Adrenal gland (tissue), 5 donors: Measurements from ENCODE around the gene INTS6L.

Source experiments
- CTCF ChIP-seq, 6 experiments: fragments of 450-650 bp in 4 of 6; fragments of 200-600 bp in 2 of 6; sonication (generic) in 1 of 6; IDR thresholded peaks; 1 replicate in 5 of 6; 2 replicates in 1 of 6; pipeline versions ENCODE4 v1.5.1 to v1.8.0; 2016 to 2021; ENCODE audit warnings: antibody characterized with exemption in 6 of 6, mild to moderate bottlenecking in 2 of 6, moderate library complexity in 1 of 6
- POLR2A ChIP-seq, 2 donors: fragments of 450-650 bp; IDR thresholded peaks; one replicate each; pipeline ENCODE4 v1.6.1; 2017; ENCODE audit warnings: antibody characterized with exemption in 2 of 2, mild to moderate bottlenecking in 2 of 2, moderate library complexity in 1 of 2
- donor health status: DM: no; HTN: no; CAD: no.

GRCh38 chrX:135528756-135529155 is 8.3 kb downstream of the INTS6L start:
- no peak for TF ChIP-seq CTCF (IDR thresholded peaks at IDR 0.05)
- TF ChIP-seq POLR2A (IDR thresholded peaks at IDR 0.05), result no peak
